HG02943 (cell line): Measurements from ENCODE around the gene VEGFC.

ENCODE experiments used
- ATAC-seq: cut with Tn5 transposase; IDR thresholded peaks from one replicate; pipeline ENCODE4 v1.9.1; 2021; ENCODE audit warnings: mild to moderate bottlenecking, low read depth, moderate library complexity; ENCODE audit not compliant: unreplicated experiment

Gene VEGFC

DNA sequence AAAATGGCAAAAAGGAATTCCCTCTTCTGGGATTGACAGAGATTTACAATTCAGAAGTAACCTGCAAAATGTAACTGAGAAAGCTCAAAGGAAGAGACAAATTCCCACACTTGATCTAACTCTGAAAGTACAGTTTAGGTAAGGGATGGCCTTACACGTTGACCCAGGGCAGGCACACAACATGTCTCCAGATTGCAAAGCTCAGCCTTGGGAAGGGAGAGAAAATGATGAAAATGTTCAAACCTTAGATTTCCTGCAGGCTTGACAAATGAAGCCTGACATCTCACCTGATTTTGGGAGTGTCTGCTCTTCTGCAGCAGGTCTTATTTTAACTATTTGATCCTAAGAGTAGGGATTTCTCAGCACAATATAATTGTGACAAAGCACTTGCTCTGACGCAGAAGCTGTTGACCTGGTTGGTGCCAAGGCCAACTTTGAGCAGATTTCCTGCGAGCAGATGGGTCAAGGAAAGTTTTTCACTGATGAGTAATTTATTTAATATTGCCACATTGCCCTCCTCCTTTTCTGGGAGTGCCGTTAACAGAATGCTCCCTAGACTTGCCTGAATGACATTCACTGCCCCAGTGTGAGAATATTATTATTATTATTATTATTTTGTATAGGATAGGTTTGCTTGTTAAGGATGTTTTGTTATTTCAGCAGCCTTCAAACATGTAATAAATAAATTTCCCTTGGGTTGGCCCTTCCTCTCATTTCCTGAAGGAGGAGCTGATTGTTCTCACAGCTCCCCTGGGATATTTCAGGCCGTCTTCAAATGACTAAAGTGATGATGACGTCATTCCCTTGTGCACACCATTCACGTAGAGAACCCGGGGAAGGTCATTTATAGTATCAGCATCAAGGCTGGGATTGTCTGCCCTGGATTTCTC lies 157.1 kb downstream of the VEGFC start:
- ATAC-seq: no peak
